NCI-H446 (cell line): ENCODE results near the gene FGA.

Experiments
- DNase-seq, 2 experiments: peaks; one replicate each; lab custom pipeline; 2025; lab: John Stamatoyannopoulos, UW

Gene FGA

GRCh38 chr4:154590329-154591006 lies at the start of gene FGA:
TSS of gene FGA (minus strand) at chr4:154590742. CDS start at chr4:154590687, 55 bp downstream.
- DNase-seq = no peak

DNA sequence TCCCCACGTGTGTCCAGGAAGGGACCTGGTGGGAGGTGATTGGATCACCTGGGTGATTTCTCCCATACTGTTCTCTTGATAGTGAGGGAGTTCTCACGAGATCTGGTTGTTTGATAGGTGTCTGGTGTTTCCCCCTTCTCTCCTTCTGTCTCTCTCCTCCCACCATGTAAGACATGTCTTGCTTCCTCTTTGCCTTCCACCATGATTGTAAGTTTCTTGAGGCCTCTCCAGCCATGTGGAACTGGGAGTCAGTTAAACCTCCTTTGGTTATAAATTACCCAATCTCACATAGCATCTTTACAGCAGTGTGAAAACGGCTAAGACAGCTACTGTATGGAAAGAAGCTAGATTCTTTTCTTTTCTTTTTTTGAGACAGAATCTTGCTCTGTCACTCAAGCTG lies 43.5 kb upstream of the FGA start:
- no peak for DNase-seq

DNA sequence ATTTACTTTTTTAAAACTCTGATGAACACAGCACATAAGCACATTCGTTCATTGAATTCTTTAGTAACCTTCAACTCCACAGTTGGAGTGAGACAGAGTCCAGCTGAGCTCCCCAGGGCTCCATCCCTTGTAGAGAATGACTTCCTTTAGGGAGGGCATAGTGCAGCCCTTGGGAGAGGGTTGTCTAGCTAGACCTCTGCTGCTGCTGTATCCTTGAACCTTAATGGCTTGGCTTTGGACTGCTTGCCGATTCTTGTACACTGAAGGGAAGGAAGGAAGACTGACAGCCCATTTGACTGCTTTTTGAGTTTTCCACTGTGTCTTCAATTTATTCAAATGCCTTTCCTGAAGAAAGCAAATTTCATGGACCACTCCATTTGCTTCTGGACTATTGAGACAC lies 41.3 kb upstream of the FGA start:
- no peak for DNase-seq

DNA sequence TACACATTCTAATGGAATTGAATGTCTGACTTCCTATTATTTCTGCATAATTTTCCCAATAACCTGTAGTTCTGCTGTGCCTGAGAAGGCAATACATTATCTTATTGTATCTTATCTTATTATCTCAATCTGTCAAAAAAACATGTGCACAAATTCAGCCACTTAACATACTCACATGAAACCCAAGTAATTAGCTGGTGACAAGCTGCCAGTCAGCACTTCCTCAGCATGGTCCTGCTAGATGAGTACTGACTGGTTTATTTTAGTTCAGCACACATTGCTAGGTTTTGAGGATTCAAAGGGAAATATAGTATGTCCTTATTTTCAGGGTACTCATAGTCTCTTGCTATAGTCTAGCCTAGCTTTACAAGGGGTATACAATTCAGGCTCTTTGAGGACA lies 39.8 kb upstream of the FGA start:
- DNase-seq = no peak

DNA sequence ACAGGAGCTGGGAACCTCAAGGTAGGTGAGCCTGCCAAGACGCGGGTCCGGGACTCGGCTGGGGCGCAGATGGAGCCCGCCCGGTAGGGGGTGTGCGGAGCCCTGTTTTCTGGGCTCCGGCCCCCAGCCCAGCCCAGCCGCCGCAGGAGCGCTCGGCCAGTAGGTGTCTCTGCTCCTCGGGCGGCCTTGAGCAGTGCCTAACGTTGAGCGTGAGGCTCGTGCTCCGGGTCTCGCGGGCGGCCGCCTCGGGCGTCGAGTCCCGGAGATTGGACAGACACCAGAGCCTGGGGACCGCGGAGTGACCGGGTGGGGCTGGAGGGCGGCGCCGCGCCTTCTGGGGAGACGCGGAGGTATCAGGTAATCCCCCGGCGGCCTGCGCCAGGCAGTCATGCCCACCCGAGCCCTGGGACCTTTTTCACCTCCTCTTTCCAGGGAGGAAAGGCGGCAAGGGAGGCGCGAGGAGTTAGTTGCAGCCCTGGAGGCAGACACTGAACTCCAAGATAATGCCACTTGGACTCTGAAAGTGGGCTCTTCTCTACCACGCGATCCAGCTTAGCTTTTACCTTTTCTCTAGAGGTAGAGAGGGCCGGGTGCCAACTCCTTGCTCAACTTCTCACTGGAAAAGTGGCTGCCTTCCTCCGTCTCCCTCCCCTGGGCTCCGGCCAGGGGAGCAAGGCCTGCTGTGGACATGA lies 36.4 kb upstream of the FGA start:
- peak in 1 of 2 experiments; percentile 14 for DNase-seq

DNA sequence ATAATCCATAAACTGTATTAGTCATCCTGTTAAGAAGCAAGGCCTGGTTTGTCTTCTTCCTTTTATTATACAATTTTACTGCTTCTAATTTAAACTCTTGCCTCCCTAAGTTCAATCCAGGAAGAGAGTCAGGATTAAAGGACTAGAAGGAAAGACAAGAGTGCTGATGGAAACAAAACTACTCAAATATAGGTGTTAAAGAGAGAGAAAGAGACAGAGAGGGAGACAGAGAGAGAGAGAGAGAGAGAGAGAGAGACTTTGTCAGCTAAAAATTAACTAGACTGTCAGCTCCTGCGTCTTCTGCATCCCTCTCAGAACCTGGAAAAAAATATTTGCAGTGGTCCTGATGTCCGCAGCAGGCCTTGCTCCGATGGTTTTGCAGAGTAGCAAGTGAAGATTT lies 35.4 kb upstream of the FGA start:
- DNase-seq = no peak

DNA sequence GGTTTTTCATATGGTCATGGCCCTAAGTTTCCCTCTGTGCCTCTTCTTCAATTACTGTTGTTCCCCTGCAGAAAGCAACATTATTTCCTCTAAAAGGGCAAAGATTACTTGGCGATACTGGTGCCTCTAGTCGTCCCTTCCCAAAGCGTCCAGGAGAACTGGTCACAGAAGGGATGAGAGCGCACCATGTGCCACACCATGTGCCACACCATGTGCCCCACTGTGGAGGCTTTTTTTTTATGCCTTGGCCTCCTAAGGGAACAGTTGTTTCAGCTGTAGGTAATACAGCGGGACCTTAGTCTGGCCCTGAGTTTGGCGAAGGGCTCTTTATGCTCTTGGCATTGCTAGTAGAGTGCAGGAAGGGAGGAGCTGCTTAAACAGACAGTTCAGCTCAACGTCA lies 33.5 kb upstream of the FGA start:
- DNase-seq = no peak

DNA sequence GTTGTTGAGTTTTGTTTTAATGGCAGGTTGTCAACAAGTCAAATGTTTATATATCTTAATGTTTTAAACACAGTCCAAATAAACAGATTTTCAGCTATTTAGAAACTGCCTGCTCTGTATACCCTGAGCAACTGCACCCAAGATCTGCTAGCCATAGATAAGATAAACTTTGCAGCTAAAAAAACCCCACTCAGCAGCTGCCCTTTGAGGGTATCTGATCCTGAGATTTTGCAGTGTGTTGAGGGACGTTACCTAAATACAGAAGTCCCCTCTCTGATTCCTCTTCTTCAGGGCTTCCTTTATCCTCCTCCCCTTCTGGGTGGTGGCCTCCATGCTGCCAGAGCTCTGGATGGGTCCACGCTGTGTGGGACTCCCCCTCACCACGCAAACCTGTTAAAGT lies 32.9 kb upstream of the FGA start:
- DNase-seq = no peak

DNA sequence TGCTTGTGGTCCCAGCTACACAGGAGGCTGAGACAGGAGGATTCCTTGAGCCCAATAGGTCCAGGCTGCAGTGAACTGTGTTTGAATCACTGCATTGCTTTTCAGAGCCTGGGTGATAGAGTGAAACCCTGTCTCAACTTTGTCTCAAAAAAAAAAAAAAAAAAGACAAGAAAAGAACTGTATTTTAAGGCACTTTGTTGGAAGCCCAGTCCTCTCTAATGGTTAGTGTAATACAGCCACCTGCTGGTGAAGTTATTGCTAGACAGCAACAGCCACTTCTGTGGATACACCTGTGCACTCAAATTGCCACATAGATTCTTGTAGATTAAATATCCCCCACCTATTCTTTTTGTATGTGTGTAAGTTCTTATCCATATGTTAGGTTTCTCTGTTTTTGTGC lies 32.1 kb upstream of the FGA start:
- peak in 1 of 2 experiments; percentile 28 for DNase-seq

DNA sequence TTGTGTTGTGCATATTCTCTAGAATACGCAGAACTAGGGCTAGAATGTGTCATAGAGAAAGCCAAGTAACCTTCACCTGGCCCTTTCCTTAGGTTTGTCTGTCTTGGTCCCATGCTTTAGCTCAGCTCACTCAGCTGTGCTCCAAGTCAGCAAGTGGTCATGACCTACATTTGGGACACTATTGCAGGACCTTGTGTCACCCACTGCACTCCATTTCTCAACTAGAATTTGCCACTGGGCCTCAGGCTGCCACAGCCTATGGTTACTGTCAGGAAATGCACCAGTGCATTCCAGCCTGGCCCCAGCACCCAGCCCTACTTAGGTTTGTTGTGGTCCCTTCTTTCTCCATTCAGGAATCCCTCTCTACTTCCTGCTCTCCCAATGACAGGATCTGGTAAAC lies 29.6 kb upstream of the FGA start:
- no peak for DNase-seq

DNA sequence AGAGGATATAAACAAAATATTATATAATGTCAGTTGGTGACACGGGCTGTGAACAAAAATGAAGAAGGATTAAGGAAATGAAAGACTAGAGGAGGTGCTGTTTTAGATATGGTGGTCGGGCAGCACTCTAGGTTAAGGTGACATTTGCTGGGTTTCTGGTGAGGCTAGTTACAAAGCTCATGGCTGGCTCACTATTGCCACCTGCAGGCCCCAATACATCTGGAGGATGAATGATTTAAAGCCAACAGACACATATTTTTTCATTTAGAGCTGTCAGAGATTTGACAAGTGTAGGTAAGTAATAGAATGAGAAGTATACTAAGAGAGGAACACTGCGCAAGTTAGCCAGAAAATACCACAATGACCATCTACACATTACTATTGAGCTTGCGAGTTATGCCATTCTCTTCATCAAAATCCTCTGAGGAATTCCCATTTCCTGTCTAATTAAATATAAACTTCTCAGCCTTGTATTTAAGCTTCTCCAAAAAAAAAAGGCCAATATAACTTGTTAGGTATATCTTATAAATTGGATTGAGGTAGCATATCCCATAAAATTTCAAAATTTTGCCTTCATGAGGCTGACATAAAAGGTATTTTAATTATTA lies 28.3 kb upstream of the FGA start:
- peak; percentile 5 to 42 for DNase-seq

- DNase-seq = no peak
These were observed 27.3 kb upstream of the FGA start for GRCh38 chr4:154617820-154618317.

- DNase-seq = no peak
These were observed 26.2 kb upstream of the FGA start for GRCh38 chr4:154616731-154617130.

DNA sequence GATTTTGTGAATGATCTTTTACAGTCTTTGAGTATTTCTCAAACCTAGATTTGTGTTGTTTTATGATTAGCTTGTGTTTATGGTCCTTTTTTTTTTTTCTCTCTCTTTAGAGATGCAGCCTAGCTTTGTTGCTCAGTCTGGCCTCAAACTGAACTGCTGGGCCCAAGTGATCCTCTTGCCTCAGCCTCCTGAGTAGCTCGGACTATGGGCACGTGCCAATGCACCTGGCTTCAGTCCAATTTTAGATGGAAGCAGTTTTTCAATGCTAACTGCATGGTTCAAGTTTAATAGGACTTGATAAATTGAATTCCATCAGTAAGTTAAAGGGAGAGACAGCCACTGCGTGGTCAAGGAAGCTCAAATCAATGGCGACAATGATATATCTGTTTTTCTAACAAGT lies 25.7 kb upstream of the FGA start:
- no peak for DNase-seq

DNA sequence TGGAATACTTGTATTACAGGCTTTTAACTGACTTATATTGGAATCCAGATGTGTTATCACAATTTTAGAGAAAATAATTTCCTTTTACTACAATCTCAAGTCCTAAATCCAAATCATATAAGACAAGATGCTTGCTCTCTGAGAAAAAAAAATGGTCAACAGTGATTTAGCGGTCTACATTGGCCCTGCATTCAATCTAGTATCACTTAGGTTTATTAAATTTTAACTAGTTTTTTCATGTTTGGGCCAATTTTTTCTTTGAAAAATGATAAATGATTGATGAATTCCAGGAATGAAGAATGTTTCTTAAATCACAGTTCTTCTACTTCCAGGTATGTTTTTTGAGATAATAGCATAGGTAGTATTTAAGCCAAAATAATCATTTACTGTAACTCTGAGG lies 24.7 kb upstream of the FGA start:
- no peak for DNase-seq

DNA sequence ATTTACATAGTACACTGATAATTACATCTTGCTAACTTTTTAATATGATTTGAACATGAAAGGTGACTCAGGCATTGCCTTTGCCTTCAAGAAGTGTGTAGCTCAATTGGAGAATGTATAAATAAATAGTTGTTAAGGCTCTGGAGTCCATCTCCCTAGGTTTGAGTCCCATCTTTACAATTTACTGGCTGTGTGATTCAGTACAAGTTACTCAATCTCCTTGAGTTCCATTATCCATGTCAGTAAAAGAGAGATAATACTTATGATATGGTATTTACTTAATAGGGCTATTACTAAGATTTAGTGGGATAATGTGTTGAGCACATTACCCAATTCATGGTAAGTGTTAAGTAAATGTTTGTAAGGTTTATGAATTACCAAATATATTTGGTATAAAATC lies 23.8 kb upstream of the FGA start:
- no peak for DNase-seq

DNA sequence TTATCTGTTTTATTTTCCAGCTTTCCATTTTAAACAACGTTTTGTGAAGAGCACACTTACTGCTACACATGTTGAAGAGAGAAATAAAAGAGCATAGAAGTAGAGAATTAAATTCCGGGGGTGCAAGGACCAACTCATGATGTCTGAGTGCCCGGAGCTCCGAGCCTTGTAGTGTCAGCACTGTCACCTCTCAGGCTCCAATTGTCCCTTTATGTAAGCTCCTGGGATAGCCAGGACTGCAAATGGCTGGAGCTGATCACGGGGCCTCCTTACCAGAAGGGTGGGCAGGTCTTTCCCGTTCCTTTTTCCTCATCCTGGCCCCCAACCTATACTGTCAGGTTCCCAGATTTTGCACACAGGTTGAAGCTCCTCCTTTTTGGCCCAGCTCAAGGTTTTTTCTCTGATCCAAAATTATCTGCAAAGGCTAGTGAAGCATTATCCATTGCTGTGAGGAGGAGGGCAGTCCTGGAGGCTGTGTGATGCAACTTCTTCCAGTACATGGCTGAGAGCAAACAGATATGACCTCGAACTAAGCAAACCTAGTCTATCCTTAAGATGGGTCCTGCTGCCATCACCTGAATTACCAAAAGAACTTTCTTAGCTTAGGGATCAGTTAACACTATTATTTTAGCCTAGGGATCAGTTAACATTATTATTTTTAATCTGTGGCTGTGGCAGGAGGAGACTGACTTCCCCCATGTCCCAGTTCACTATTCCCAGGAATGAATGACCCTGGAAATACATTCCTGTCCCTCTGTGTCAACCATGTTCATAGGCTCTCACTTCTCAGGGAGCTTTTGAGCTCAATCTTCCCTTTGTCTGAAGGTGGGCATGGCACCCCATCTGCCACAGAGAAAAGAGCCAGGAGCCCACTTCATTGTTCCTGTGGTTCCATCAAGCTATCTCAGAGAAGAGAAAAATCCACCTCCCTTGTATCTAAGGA lies 22.2 kb upstream of the FGA start, which contains the start of gene FGG:
Gene FGG, minus strand, starts transcription at position 185 of the 943 bp plus-strand sequence. Its CDS starts 47 bp downstream, at position 138.
- no peak for DNase-seq

- DNase-seq = no peak
These were observed 21.3 kb upstream of the FGA start for GRCh38 chr4:154611833-154612232.

- DNase-seq = no peak
These were observed 20.0 kb upstream of the FGA start for GRCh38 chr4:154610582-154610981.

DNA sequence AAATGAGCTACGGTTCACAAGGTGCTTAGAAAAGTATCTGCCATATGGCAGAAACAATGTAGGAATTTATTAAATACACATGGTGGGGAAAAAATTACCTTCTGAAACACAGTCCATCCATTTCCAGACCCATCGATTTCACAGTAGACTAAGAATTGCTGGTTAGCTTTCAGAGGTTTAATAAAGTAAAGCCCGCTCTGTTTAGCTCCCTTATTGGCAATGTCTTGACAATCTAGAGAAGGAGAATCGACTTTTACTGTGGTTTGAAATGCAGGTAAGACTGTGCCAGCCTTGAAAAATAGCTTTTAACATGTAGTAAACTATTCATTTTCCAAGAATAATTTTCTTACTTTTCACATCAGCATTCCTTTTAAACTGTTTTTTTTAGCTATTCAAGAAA lies 19.0 kb upstream of the FGA start:
- DNase-seq = no peak

DNA sequence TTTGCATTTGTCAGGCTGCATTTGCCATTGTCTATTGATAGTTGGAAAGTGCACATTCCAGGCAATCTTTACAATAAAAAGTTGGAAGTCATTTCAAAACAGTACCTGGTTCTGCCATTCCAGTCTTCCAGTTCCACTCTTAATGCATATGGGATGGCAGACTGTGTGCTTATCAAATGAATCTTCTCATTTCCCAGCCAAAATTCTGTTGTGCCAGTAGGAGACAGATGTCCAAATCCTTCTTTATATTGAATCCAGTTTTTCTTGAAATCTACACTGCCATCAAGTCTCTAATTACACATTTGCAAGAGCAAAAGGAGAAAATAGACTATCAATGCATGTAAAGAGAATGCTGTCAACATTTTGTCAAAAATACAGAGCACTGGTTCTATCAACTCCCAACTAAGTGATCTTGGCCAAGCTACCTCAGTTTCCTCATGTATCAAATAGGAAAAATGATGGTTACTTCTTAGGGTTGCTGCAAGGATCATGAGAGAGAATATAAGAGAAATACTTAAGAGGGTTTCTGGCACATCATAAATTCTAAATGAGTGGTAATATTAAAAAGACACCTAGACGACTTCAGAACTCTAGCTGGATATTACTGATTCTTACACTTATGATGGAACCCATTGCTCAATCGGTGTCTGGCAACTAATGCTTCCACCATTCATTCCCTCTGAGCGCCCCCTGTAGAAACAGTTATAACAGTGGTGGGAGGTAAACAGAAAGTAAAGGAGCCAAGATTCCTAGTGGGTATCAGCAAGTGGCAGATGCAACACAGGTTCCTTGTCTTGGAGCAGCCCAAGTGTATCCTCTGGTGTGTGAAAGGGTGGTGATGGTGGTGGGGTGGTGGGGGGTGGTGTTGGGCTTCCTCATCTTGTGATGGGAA lies 18.1 kb upstream of the FGA start:
- no peak for DNase-seq
